SU-DHL-6 (cell line): ENCODE results near the gene HPCAL4.

Experiments
- CTCF ChIP-seq: fragments of 200-600 bp; sonication (generic); IDR thresholded peaks from one replicate; pipeline ENCODE4 v1.5.1; 2017; ENCODE audit warnings: antibody characterized with exemption, mild to moderate bottlenecking, low read length, moderate library complexity; ENCODE audit not compliant: insufficient read depth, poor library complexity, severe bottlenecking
- EZH2phosphoT487 ChIP-seq: fragments of 200-600 bp; sonication (generic), shearing (Covaris generic); conservative IDR thresholded peaks from 2 replicates; pipeline ENCODE4 v1.6.1; 2018; ENCODE audit warnings: mild to moderate bottlenecking, antibody characterized with exemption, low read length, moderate library complexity, mixed read lengths

- no peak for TF ChIP-seq CTCF
- TF ChIP-seq EZH2phosphoT487 = no peak
Observed at GRCh38 chr1:39668894-39669293, 22.3 kb downstream of the HPCAL4 start.
